Muscle of leg (tissue), 11 donors: ENCODE data around the gene FBLN5. TPM values are rescaled to one million over a fixed set of nuclear protein-coding genes. Genes with fewer than 3 reads are reported as not detected.

ENCODE experiments used
- DNase-seq: peaks from one replicate; pipeline ENCODE4 v3.0.0; 2013
- H3K27ac ChIP-seq: one replicate; pipeline ENCODE4 v1.5.1; 2013; ENCODE audit warnings: mild to moderate bottlenecking, low read length, control low read depth
- H3K27me3 ChIP-seq: one replicate; pipeline ENCODE4 v1.6.1; 2013; ENCODE audit warnings: low read length; ENCODE audit not compliant: control insufficient read depth, insufficient read depth
- H3K36me3 ChIP-seq: one replicate; pipeline ENCODE4 v1.6.1; 2013; ENCODE audit warnings: low read length; ENCODE audit not compliant: control insufficient read depth, insufficient read depth
- H3K4me1 ChIP-seq: one replicate; pipeline ENCODE4 v1.6.1; 2013; ENCODE audit warnings: low read length; ENCODE audit not compliant: control insufficient read depth, insufficient read depth
- H3K4me3 ChIP-seq: one replicate; pipeline ENCODE4 v1.5.1; 2013; ENCODE audit warnings: low read length, control low read depth
- H3K9me3 ChIP-seq: replicated peaks from 2 replicates; pipeline ENCODE4 v1.6.1; 2013; ENCODE audit warnings: low read depth, low read length; ENCODE audit not compliant: control insufficient read depth
- WGBS: methylation state at CpG from one replicate; pipeline ENCODE4 v1.1.5; 2013; ENCODE audit warnings: missing lambda C conversion rate; ENCODE audit not compliant: insufficient coverage; 5-methylcytosine and 5-hydroxymethylcytosine counted together
- polyA plus RNA-seq, 8 donors: library from polyadenylated mRNA; unstranded; fragments of 120-200 nt; gene quantifications; one replicate each; pipeline versions ENCODE4 v1.2.1 to v1.2.3, GENCODE V29; 2013; ENCODE audit warnings: inconsistent platforms in 1 of 8, low replicate concordance in 1 of 8; ENCODE audit not compliant: insufficient read length in 8 of 8, insufficient read depth in 1 of 8
- total RNA-seq: library from RNA; stranded (reverse); fragments of 120-200 nt; gene quantifications from one replicate; pipeline ENCODE4 v1.2.4, GENCODE V29; 2013

The FBLN5 gene
- total and polyA plus RNA-seq, 9 donors, result 31.5 to 128 (median 82.8) TPM

GRCh38 chr14:91975763-91976162 is 28.3 kb upstream of the FBLN5 start:
- DNase-seq, result no peak
- Histone ChIP-seq H3K27ac (no peak overlapping the region), H3K36me3 (peaks cover 23% of the 10 kb centered on the region)

GRCh38 chr14:91971188-91971778 is 23.8 kb upstream of the FBLN5 start:
- no peaks in the 10 kb centered on the region for H3K4me1 ChIP-seq
- DNase-seq, result no peak
- no peak overlapping the region for H3K4me3 ChIP-seq
- no peak overlapping the region for H3K27ac ChIP-seq
- H3K27me3 ChIP-seq, result no peaks in the 10 kb centered on the region
- WGBS, result 95% methylated on average over 2 of the region's 2 CpGs
- no peaks in the 10 kb centered on the region for H3K9me3 ChIP-seq
- H3K36me3 ChIP-seq, result peaks cover 21% of the 10 kb centered on the region

More at GRCh38 chr14:91975763-91976162, 28.3 kb upstream of the FBLN5 start:
- H3K4me3 ChIP-seq, result no peak overlapping the region
- H3K4me1 ChIP-seq, result no peaks in the 10 kb centered on the region
- no peaks in the 10 kb centered on the region for H3K9me3 ChIP-seq
- H3K27me3 ChIP-seq, result no peaks in the 10 kb centered on the region

GRCh38 chr14:91968280-91968679 is 20.8 kb upstream of the FBLN5 start:
- no peak for DNase-seq
- H3K4me3 ChIP-seq, result no peak overlapping the region
- no peaks in the 10 kb centered on the region for H3K9me3 ChIP-seq
- H3K27ac ChIP-seq, result no peak overlapping the region
- no peaks in the 10 kb centered on the region for H3K27me3 ChIP-seq
- no CpG with 5 or more reads among the region's 6 CpGs for WGBS
- H3K4me1 ChIP-seq, result no peaks in the 10 kb centered on the region
- H3K36me3 ChIP-seq, result peaks cover 15% of the 10 kb centered on the region

GRCh38 chr14:91964724-91965123 is 17.2 kb upstream of the FBLN5 start:
- WGBS, result 76% methylated on average over 4 of the region's 4 CpGs
- DNase-seq, result no peak
- Histone ChIP-seq H3K4me3 (no peak overlapping the region), H3K27ac (no peak overlapping the region), H3K36me3 (peaks cover 7% of the 10 kb centered on the region), H3K27me3 (no peaks in the 10 kb centered on the region), H3K9me3 (no peaks in the 10 kb centered on the region), H3K4me1 (peaks cover 3% of the 10 kb centered on the region)

- H3K9me3 ChIP-seq, result no peaks in the 10 kb centered on the region
- DNase-seq, result no peak
These were observed 16.5 kb upstream of the FBLN5 start for GRCh38 chr14:91964011-91964410.

GRCh38 chr14:91963465-91963864 is 16.0 kb upstream of the FBLN5 start:
- no peak overlapping the region for H3K27ac ChIP-seq
- H3K4me3 ChIP-seq, result no peak overlapping the region
- no CpG with 5 or more reads among the region's 6 CpGs for WGBS
- H3K36me3 ChIP-seq, result peaks cover 2% of the 10 kb centered on the region
- DNase-seq, result peak; percentile 20
- H3K27me3 ChIP-seq, result no peaks in the 10 kb centered on the region
- peaks cover 3% of the 10 kb centered on the region for H3K4me1 ChIP-seq
- H3K9me3 ChIP-seq, result no peaks in the 10 kb centered on the region

More at GRCh38 chr14:91964011-91964410, 16.5 kb upstream of the FBLN5 start:
- no CpG with 5 or more reads among the region's 1 CpG for WGBS
- Histone ChIP-seq H3K27me3 (no peaks in the 10 kb centered on the region), H3K36me3 (peaks cover 6% of the 10 kb centered on the region), H3K4me1 (peaks cover 3% of the 10 kb centered on the region), H3K27ac (no peak overlapping the region), H3K4me3 (no peak overlapping the region)

- Histone ChIP-seq H3K27ac (no peak overlapping the region), H3K9me3 (no peaks in the 10 kb centered on the region), H3K4me1 (peaks cover 3% of the 10 kb centered on the region), H3K27me3 (no peaks in the 10 kb centered on the region), H3K36me3 (peaks cover 2% of the 10 kb centered on the region), H3K4me3 (no peak overlapping the region)
- WGBS, result 64% methylated on average over 6 of the region's 14 CpGs
- no peak for DNase-seq
These were observed 14.1 kb upstream of the FBLN5 start for GRCh38 chr14:91961297-91962220.

GRCh38 chr14:91957876-91958313 is 10.4 kb upstream of the FBLN5 start:
- peaks cover 3% of the 10 kb centered on the region for H3K4me1 ChIP-seq
- H3K36me3 ChIP-seq, result no peaks in the 10 kb centered on the region
- no peaks in the 10 kb centered on the region for H3K27me3 ChIP-seq
- H3K4me3 ChIP-seq, result no peak overlapping the region
- no peak overlapping the region for H3K27ac ChIP-seq
- WGBS, result 86% methylated on average over 2 of the region's 9 CpGs
- no peaks in the 10 kb centered on the region for H3K9me3 ChIP-seq
- no peak for DNase-seq

GRCh38 chr14:91956616-91957015 is 9.1 kb upstream of the FBLN5 start:
- no peak overlapping the region for H3K4me3 ChIP-seq
- no peaks in the 10 kb centered on the region for H3K9me3 ChIP-seq
- 89% methylated on average over 4 of the region's 5 CpGs for WGBS
- H3K36me3 ChIP-seq, result no peaks in the 10 kb centered on the region
- H3K27ac ChIP-seq, result no peak overlapping the region
- no peak for DNase-seq
- no peaks in the 10 kb centered on the region for H3K4me1 ChIP-seq
- H3K27me3 ChIP-seq, result no peaks in the 10 kb centered on the region

- DNase-seq, result no peak
- Histone ChIP-seq H3K27ac (no peak overlapping the region), H3K4me3 (no peak overlapping the region), H3K9me3 (no peaks in the 10 kb centered on the region), H3K4me1 (no peaks in the 10 kb centered on the region), H3K36me3 (no peaks in the 10 kb centered on the region), H3K27me3 (no peaks in the 10 kb centered on the region)
- WGBS, result no CpG with 5 or more reads among the region's 1 CpG
These were observed 7.7 kb upstream of the FBLN5 start for GRCh38 chr14:91955168-91955567.
